H1 (cell line): Measurements from ENCODE around the gene CIAO3. TPM values are rescaled to one million over a fixed set of nuclear protein-coding genes. Genes with fewer than 3 reads are reported as not detected.

Experiments
- CTCF ChIA-PET: fragments of 300-600 bp; sonication (Branson Sonifier 250); formaldehyde crosslinking; loops from one replicate; lab custom pipeline; 2021; ENCODE audit not compliant: partially characterized antibody; lab: Charles Lee
- POLR2A ChIA-PET: fragments of 300-600 bp; sonication (Branson Sonifier 250); formaldehyde crosslinking; loops from one replicate; lab custom pipeline; 2021; ENCODE audit warnings: inconsistent platforms; ENCODE audit not compliant: partially characterized antibody; lab: Charles Lee
- DNase-seq, 2 experiments: peaks; one replicate each; pipeline versions ENCODE4 v3.0.0 to v3.0.0-alpha.2; 2010 to 2022; ENCODE audit warnings: low spot score in 2 of 2, low read depth in 1 of 2, mixed read lengths in 1 of 2
- FAIRE-seq: peaks from 2 replicates; lab custom pipeline; 2011; peaks lifted over from hg19 to GRCh38; lab: Jason Lieb, UNC
- H2AFZ ChIP-seq: 2 replicates; pipeline ENCODE4 v1.8.1; 2012; ENCODE audit warnings: low read length, inconsistent platforms
- H2AK5ac ChIP-seq: 2 replicates; pipeline ENCODE4 v1.6.1; 2013; ENCODE audit warnings: low read depth, low read length
- H2BK120ac ChIP-seq: replicated peaks from 2 replicates; pipeline ENCODE3; 2013; ENCODE audit warnings: low read depth, low read length, inconsistent platforms
- H2BK12ac ChIP-seq: 2 replicates; pipeline ENCODE4 v1.6.1; 2013; ENCODE audit warnings: low read depth, low read length
- H2BK15ac ChIP-seq: 2 replicates; pipeline ENCODE4 v1.6.1; 2013; ENCODE audit warnings: low read length
- H2BK20ac ChIP-seq: 2 replicates; pipeline ENCODE4 v1.6.1; 2013; ENCODE audit warnings: low read length
- H2BK5ac ChIP-seq: 2 replicates; pipeline ENCODE4 v1.6.1; 2013; ENCODE audit warnings: low read depth, low read length
- H3K14ac ChIP-seq: 2 replicates; pipeline ENCODE4 v1.6.1; 2013; ENCODE audit warnings: inconsistent platforms; ENCODE audit not compliant: insufficient read length
- H3K18ac ChIP-seq: 2 replicates; pipeline ENCODE4 v1.6.1; 2013; ENCODE audit warnings: low read length; ENCODE audit errors: extremely low read depth
- H3K23ac ChIP-seq: 2 replicates; pipeline ENCODE4 v1.6.1; 2013; ENCODE audit warnings: inconsistent platforms; ENCODE audit not compliant: insufficient read length
- H3K23me2 ChIP-seq: 2 replicates; pipeline ENCODE4 v1.6.1; 2013; ENCODE audit warnings: low read depth, low read length
- H3K27ac ChIP-seq: 2 replicates; pipeline ENCODE4 v1.6.1; 2011; ENCODE audit warnings: low read depth, low read length, inconsistent platforms
- H3K27me3 ChIP-seq, 4 experiments: replicated peaks in 1 of 4; 1 replicate in 1 of 4; 2 replicates in 3 of 4; pipeline versions ENCODE4 v1.6.1 to v1.8.1; 2011 to 2013; ENCODE audit warnings: low read length in 3 of 4, mild to moderate bottlenecking in 3 of 4, inconsistent platforms in 2 of 4, mixed read lengths in 2 of 4, moderate library complexity in 1 of 4; ENCODE audit not compliant: control insufficient read depth in 3 of 4, insufficient read depth in 3 of 4; ENCODE audit errors: extremely low read depth in 1 of 4
- H3K36me3 ChIP-seq, 4 experiments: 2 replicates each; pipeline versions ENCODE4 v1.6.1 to v1.8.1; 2011 to 2013; ENCODE audit warnings: mild to moderate bottlenecking in 4 of 4, low read length in 3 of 4, moderate library complexity in 2 of 4, control low read depth in 1 of 4, inconsistent platforms in 1 of 4; ENCODE audit not compliant: insufficient read depth in 4 of 4, control insufficient read depth in 2 of 4
- H3K4ac ChIP-seq: replicated peaks from 2 replicates; pipeline ENCODE3; 2013; ENCODE audit warnings: low read length, low read depth, mixed read lengths, inconsistent platforms; ENCODE audit not compliant: insufficient read length
- H3K4me1 ChIP-seq, 4 experiments: replicated peaks in 1 of 4; 1 replicate in 1 of 4; 2 replicates in 3 of 4; pipeline versions ENCODE4 v1.6.1 to v1.8.1; 2011 to 2013; ENCODE audit warnings: low read length in 3 of 4, inconsistent platforms in 2 of 4, mixed read lengths in 1 of 4; ENCODE audit not compliant: insufficient read depth in 4 of 4, control insufficient read depth in 3 of 4
- H3K4me2 ChIP-seq, 2 experiments: 2 replicates each; pipeline versions ENCODE4 v1.6.1 to v1.8.1; 2011 to 2013; ENCODE audit warnings: low read depth in 2 of 2, low read length in 2 of 2, control low read depth in 1 of 2, inconsistent platforms in 1 of 2, mild to moderate bottlenecking in 1 of 2; ENCODE audit not compliant: insufficient read depth in 1 of 2
- H3K4me3 ChIP-seq, 4 experiments: fragments of 200-600, 300-600 bp in 1 of 4; sonication (generic), shearing (Covaris generic), sonication (Bioruptor Twin) in 1 of 4; 2 replicates each; pipeline versions ENCODE4 v1.5.1 to v1.8.1; 2011 to 2016; ENCODE audit warnings: low read length in 4 of 4, low read depth in 3 of 4, control low read depth in 2 of 4, inconsistent platforms in 2 of 4, mild to moderate bottlenecking in 2 of 4, mixed read lengths in 1 of 4, moderate library complexity in 1 of 4; ENCODE audit not compliant: insufficient read depth in 2 of 4; ENCODE audit errors: extremely low read depth in 1 of 4
- H3K56ac ChIP-seq: replicated peaks from 2 replicates; pipeline ENCODE3; 2013; ENCODE audit warnings: low read depth, mild to moderate bottlenecking, mixed read lengths, low read length, inconsistent platforms; ENCODE audit not compliant: insufficient read length
- H3K79me1 ChIP-seq: 2 replicates; pipeline ENCODE4 v1.6.1; 2013; ENCODE audit warnings: low read depth, low read length, control low read depth
- H3K79me2 ChIP-seq, 2 experiments: 2 replicates each; pipeline versions ENCODE4 v1.6.1 to v1.8.1; 2012 to 2013; ENCODE audit warnings: low read length in 2 of 2, mild to moderate bottlenecking in 2 of 2, inconsistent platforms in 1 of 2; ENCODE audit not compliant: insufficient read depth in 2 of 2, control insufficient read depth in 1 of 2
- H3K9ac ChIP-seq, 4 experiments: replicated peaks in 1 of 4; 1 replicate in 1 of 4; 2 replicates in 3 of 4; pipeline versions ENCODE4 v1.6.1 to v1.8.1; 2011 to 2013; ENCODE audit warnings: low read depth in 3 of 4, low read length in 3 of 4, control low read depth in 2 of 4, mild to moderate bottlenecking in 2 of 4, moderate library complexity in 2 of 4, inconsistent platforms in 1 of 4; ENCODE audit errors: extremely low read depth in 1 of 4
- H3K9me3 ChIP-seq, 2 experiments: 2 replicates each; pipeline versions ENCODE4 v1.6.1 to v1.8.1; 2012 to 2013; ENCODE audit warnings: mild to moderate bottlenecking in 2 of 2, moderate library complexity in 2 of 2, control low read depth in 1 of 2, inconsistent platforms in 1 of 2, low read depth in 1 of 2, low read length in 1 of 2, mixed read lengths in 1 of 2; ENCODE audit not compliant: insufficient read depth in 2 of 2
- H4K20me1 ChIP-seq, 2 experiments: replicated peaks in 1 of 2; 2 replicates each; pipeline versions ENCODE3 to v1.8.1; 2011 to 2013; ENCODE audit warnings: inconsistent platforms in 2 of 2, low read length in 2 of 2, mild to moderate bottlenecking in 1 of 2; ENCODE audit not compliant: insufficient read depth in 2 of 2, control insufficient read depth in 1 of 2
- H4K5ac ChIP-seq: 2 replicates; pipeline ENCODE4 v1.6.1; 2013; ENCODE audit warnings: low read length, low read depth, mixed read lengths, inconsistent platforms; ENCODE audit not compliant: insufficient read length
- H4K8ac ChIP-seq: 2 replicates; pipeline ENCODE4 v1.8.0; 2013; ENCODE audit warnings: mild to moderate bottlenecking, moderate library complexity, low read length, inconsistent platforms; ENCODE audit not compliant: insufficient read depth; ENCODE audit errors: extremely low read depth
- H4K91ac ChIP-seq: replicated peaks from 2 replicates; pipeline ENCODE3; 2013; ENCODE audit warnings: low read length, mixed read lengths, inconsistent platforms; ENCODE audit not compliant: insufficient read length
- ATF2 ChIP-seq: IDR thresholded peaks from 2 replicates; pipeline ENCODE4 v1.6.1; 2012; ENCODE audit warnings: low read length, inconsistent platforms
- CREB1 ChIP-seq: IDR thresholded peaks from 2 replicates; pipeline ENCODE4 v1.6.1; 2012; ENCODE audit warnings: inconsistent platforms
- JUN ChIP-seq: IDR thresholded peaks from 2 replicates; pipeline ENCODE4 v1.6.1; 2011; ENCODE audit warnings: low read depth, mild to moderate bottlenecking, improper control_type of control experiment, low read length
- PHF8 ChIP-seq: fragments of 200-600 bp; sonication (generic); conservative IDR thresholded peaks from 2 replicates; pipeline ENCODE4 v1.7.1; 2012; ENCODE audit warnings: low read depth, mild to moderate bottlenecking, inconsistent platforms, low read length, moderate library complexity
- POU5F1 ChIP-seq: IDR thresholded peaks from 2 replicates; pipeline ENCODE4 v1.6.1; 2011; ENCODE audit warnings: low read depth, mild to moderate bottlenecking, low read length, moderate library complexity
- RAD21 ChIP-seq, 2 experiments: IDR thresholded peaks in 1 of 2; conservative IDR thresholded peaks in 1 of 2; 2 replicates each; pipeline ENCODE4 v1.6.1; 2011; ENCODE audit warnings: low read depth in 2 of 2, low read length in 2 of 2, improper control_type of control experiment in 1 of 2, inconsistent platforms in 1 of 2, mild to moderate bottlenecking in 1 of 2, moderate library complexity in 1 of 2
- SP2 ChIP-seq: IDR thresholded peaks from 2 replicates; pipeline ENCODE4 v1.6.1; 2012; ENCODE audit warnings: mild to moderate bottlenecking, low read length, inconsistent platforms
- TEAD4 ChIP-seq: IDR thresholded peaks from 2 replicates; pipeline ENCODE4 v1.6.1; 2012; ENCODE audit warnings: low read depth, low read length, inconsistent platforms, mixed read lengths
- WGBS, 2 experiments: shearing (Covaris generic) in 1 of 2; methylation state at CpG; one replicate each; pipeline versions ENCODE4 v1.1.6 to v1.1.7; 2013 to 2015; ENCODE audit warnings: low lambda C conversion rate in 2 of 2, mixed read lengths in 2 of 2, inconsistent platforms in 1 of 2, low coverage in 1 of 2, missing lambda C conversion rate in 1 of 2; ENCODE audit not compliant: insufficient replicate concordance in 2 of 2, insufficient coverage in 1 of 2, insufficient read length in 1 of 2; ENCODE audit errors: extremely low coverage in 1 of 2, missing lambda C conversion rate in 1 of 2; 5-methylcytosine and 5-hydroxymethylcytosine counted together
- polyA plus RNA-seq, 7 experiments: library from polyadenylated mRNA; depleted of rRNA in 3 of 7; stranded (reverse) in 5 of 7; unstranded in 2 of 7; fragments of >200 nt in 5 of 7; fragments of 200-250 nt in 2 of 7; gene quantifications; 1 replicate in 5 of 7; 2 replicates in 1 of 7; 4 replicates in 1 of 7; pipeline versions ENCODE4 v1.2.1 to v1.2.3, GENCODE V29; 2011 to 2013; ENCODE audit warnings: missing spikeins in 2 of 7, mixed read lengths in 2 of 7
- total RNA-seq: library from RNA; stranded (reverse); fragmentation: NEBNext Ultra II Directional; extraction: Animal tissue kit (Norgen Biotek cat#: 25700); gene quantifications from 2 replicates; pipeline ENCODE4 v1.2.1, GENCODE V29; 2021

CIAO3 gene
- total and polyA plus RNA-seq, 2 of the 8 experiments (the other 6 are each of a cell fraction or from before 2014, with no cell fraction given): 20.0 to 20.4 TPM

DNA sequence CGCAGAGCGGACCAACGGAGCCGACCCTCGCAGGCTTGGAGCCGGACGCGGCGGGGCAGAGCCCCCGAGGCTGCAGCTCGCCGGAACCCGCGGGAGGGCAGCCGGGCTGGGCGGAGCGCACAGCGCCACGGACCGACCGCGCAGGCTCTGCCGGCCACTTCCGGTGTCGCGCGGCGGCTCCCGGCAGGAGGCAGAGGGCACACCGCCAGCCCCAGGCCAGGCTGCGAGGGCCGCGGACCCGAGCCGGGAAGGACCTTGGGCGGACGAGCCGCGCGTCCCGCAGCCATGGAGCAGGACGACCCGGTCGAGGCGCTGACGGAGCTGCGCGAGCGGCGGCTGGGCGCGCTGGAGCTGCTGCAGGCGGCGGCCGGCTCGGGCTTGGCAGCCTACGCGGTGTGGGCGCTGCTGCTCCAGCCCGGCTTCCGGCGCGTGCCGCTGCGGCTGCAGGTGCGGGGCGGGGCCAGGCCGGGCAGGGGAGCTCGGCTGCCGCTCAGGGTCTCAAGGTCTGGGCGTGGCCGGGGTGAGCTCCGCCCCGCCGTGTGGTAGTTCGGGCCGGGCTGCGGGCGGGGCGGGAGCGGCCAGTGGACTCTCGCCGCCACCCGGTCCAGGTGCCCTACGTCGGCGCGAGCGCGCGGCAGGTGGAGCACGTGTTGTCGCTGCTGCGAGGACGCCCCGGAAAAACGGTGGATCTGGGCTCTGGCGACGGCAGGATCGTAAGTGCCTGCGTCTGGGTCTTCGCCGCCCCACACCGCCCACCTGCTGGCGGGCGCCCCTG is 19.6 kb downstream of the CIAO3 start, which contains the start of gene ANTKMT:
Gene ANTKMT (plus strand): TSS at position 157 of the 775 bp plus-strand sequence. CDS start 129 bp downstream, at position 286.
- WGBS, 2 experiments: 7% methylated on average over 68 of the region's 106 CpGs; no CpG with 5 or more reads in 1 of the 2 experiments
- Histone ChIP-seq H3K4me2 (peak within 1 kb of the TSS; percentile 76 to 83), H2BK12ac (peak within 1 kb of the TSS; percentile 23; the same call in 1 of the 2 replicates), H2BK20ac (no peak within 1 kb of the TSS), H3K4me3 (peak within 1 kb of the TSS; percentile 75 to 77 (median 76)), H3K79me2 (no peaks in the 10 kb centered on the region), H3K56ac (peak within 1 kb of the TSS; percentile 95), H3K14ac (no peak within 1 kb of the TSS), H2BK120ac (no peak within 1 kb of the TSS), H4K5ac (peak within 1 kb of the TSS; percentile 83), H2BK5ac (peak within 1 kb of the TSS; percentile 95), H3K27me3 (peaks cover 0 to 26% (median 6%) of the 10 kb centered on the region in 4 experiments; a peak in 5 of 7 replicates), H3K23ac (no peak within 1 kb of the TSS), H4K91ac (peak within 1 kb of the TSS; percentile 97), H3K27ac (peak within 1 kb of the TSS; percentile 89), H3K36me3 (peaks cover 0 to 6% (median 0%) of the 10 kb centered on the region in 4 experiments; a peak in 1 of 8 replicates), H4K20me1 (peaks cover 4 to 21% of the 10 kb centered on the region in 2 experiments), H3K9me3 (no peaks in the 10 kb centered on the region; a peak in 1 of 4 replicates), H3K4ac (peak within 1 kb of the TSS; percentile 96), H3K79me1 (no peaks in the 10 kb centered on the region), H3K9ac (peak within 1 kb of the TSS; percentile 77 to 88 (median 80)), H3K4me1 (peaks cover 0 to 22% (median 14%) of the 10 kb centered on the region in 4 experiments; a peak in 5 of 7 replicates), H2BK15ac (no peak within 1 kb of the TSS; the same call in 1 of the 2 replicates), H3K23me2 (peaks cover 9% of the 10 kb centered on the region; the same call in 1 of the 2 replicates), H2AK5ac (no peak within 1 kb of the TSS), H4K8ac (peak within 1 kb of the TSS; percentile 93), H2AFZ (no peak within 1 kb of the TSS; the same call in 1 of the 2 replicates), H3K18ac (peak within 1 kb of the TSS; percentile 95)
- FAIRE-seq: no peak
- POLR2A ChIA-PET: interaction anchor here (0.6 to 23.0 kb wide), 26 partner anchors 5 to 135 kb away, joined by 3 to 353 read pairs (median 5); partner anchors contain the start of genes ANTKMT, CCDC78, CHTF18 and GNG13
- DNase-seq: peak in 1 of 2 experiments; percentile 93
- CTCF ChIA-PET: interaction anchor here (1.0 to 35.8 kb wide), 6 partner anchors 4 to 327 kb away, joined by 3 to 977 read pairs (median 216); partner anchors contain the start of genes ANTKMT, CCDC78, CHTF18 and CIAO3
- TF ChIP-seq PHF8: peak; percentile 99
- no peak for TF ChIP-seq TEAD4
- no peak for TF ChIP-seq SP2
- TF ChIP-seq RAD21 (IDR thresholded peaks at IDR 0.05 in 1 of 2, conservative IDR thresholded peaks at IDR 0.05 in 1 of 2; ENCODE audit: low read depth in 2 of 2, low read length in 2 of 2): peak in 1 of 2 experiments; percentile 2; a peak in 1 of 4 replicates
- TF ChIP-seq JUN: no peak
- TF ChIP-seq ATF2: peak; percentile 21; the same call in 1 of the 2 replicates
- TF ChIP-seq CREB1: peak; percentile 68; the same call in 1 of the 2 replicates
- TF ChIP-seq POU5F1: no peak
